Gastroesophageal sphincter (tissue), 4 donors: ENCODE results near the gene CDRT4. TPM values are rescaled to one million over a fixed set of nuclear protein-coding genes. Genes with fewer than 3 reads are reported as not detected.

Experiments
- ATAC-seq: fragments of 150-250 bp; one replicate; pipeline ENCODE4 v1.9.1; 2016; ENCODE audit warnings: mild to moderate bottlenecking, moderate library complexity
- H3K27ac ChIP-seq, 4 donors: fragments of 200-600 bp; sonication (generic) in 3 of 4; 1 replicate in 3 of 4; 2 replicates in 1 of 4; pipeline ENCODE4 v1.5.1; 2016 to 2019
- H3K27me3 ChIP-seq: fragments of 200-600 bp; sonication (generic); one replicate; pipeline ENCODE4 v1.5.1; 2019
- H3K36me3 ChIP-seq, 2 donors: fragments of 200-600 bp; sonication (generic); one replicate each; pipeline ENCODE4 v1.5.1; 2019; ENCODE audit warnings: control low read depth in 1 of 2
- H3K4me1 ChIP-seq, 3 donors: fragments of 200-600 bp; sonication (generic); 1 replicate in 2 of 3; 2 replicates in 1 of 3; pipeline ENCODE4 v1.5.1; 2016 to 2019; ENCODE audit warnings: control low read depth in 2 of 3
- H3K4me3 ChIP-seq, 2 donors: fragments of 200-600 bp; sonication (generic); one replicate each; pipeline ENCODE4 v1.5.1; 2019; ENCODE audit warnings: mild to moderate bottlenecking in 1 of 2, moderate library complexity in 1 of 2
- H3K9me3 ChIP-seq, 3 donors: fragments of 200-600 bp; sonication (generic); one replicate each; pipeline ENCODE4 v1.5.1; 2017 to 2019; ENCODE audit warnings: control low read depth in 2 of 3
- CTCF ChIP-seq, 4 experiments: fragments of 200-600 bp in 2 of 4; fragments of 450-650 bp in 2 of 4; sonication (generic) in 1 of 4; IDR thresholded peaks; one replicate each; pipeline ENCODE4 v1.5.1; 2017 to 2019; ENCODE audit warnings: antibody characterized with exemption in 4 of 4, mild to moderate bottlenecking in 2 of 4, moderate library complexity in 2 of 4
- EP300 ChIP-seq: sonication (generic); formaldehyde crosslinking; IDR thresholded peaks from one replicate; pipeline ENCODE4 v1.6.1; 2017; ENCODE audit warnings: antibody characterized with exemption, mild to moderate bottlenecking
- POLR2A ChIP-seq, 2 donors: fragments of 450-650 bp; IDR thresholded peaks; one replicate each; pipeline ENCODE4 v1.6.1; 2017; ENCODE audit warnings: antibody characterized with exemption in 2 of 2, mild to moderate bottlenecking in 2 of 2, moderate library complexity in 1 of 2
- POLR2AphosphoS5 ChIP-seq: sonication (generic); formaldehyde crosslinking; IDR thresholded peaks from one replicate; pipeline ENCODE4 v1.6.1; 2017; ENCODE audit warnings: antibody characterized with exemption
- WGBS, 2 donors: methylation state at CpG; one replicate each; pipeline ENCODE4 v1.1.5; 2018; ENCODE audit warnings: low coverage in 1 of 2; 5-methylcytosine and 5-hydroxymethylcytosine counted together
- total RNA-seq, 4 donors: library from RNA; depleted of rRNA; stranded (reverse); fragments of >200 nt; gene quantifications; one replicate each; pipeline ENCODE4 v1.1.0, GENCODE V29; 2016

CDRT4 gene
- total RNA-seq, 4 donors from 2014 or later: 5.4 to 5.9 (median 5.5) TPM

- TF ChIP-seq EP300 (no peak), CTCF (IDR thresholded peaks at IDR 0.05) (no peak), POLR2AphosphoS5 (no peak), POLR2A (IDR thresholded peaks at IDR 0.05) (no peak)
- 73 to 93% methylated on average over 5 to 6 of the region's 9 CpGs for WGBS, 2 donors
- no peak overlapping the region for H3K4me3 ChIP-seq
- no peaks in the 10 kb centered on the region for H3K27me3 ChIP-seq
- peaks cover 0 to 47% (median 6%) of the 10 kb centered on the region in 3 donors for H3K4me1 ChIP-seq
- H3K9me3 ChIP-seq: no peaks in the 10 kb centered on the region
- ATAC-seq: no peak
- H3K36me3 ChIP-seq: no peaks in the 10 kb centered on the region
- H3K27ac ChIP-seq: peak overlapping the region in 3 of 4 donors; percentile 80 to 82 (median 81)
Measured at GRCh38 chr17:15413101-15413771, 54.2 kb downstream of the CDRT4 start.

- Histone ChIP-seq H3K36me3 (no peaks in the 10 kb centered on the region), H3K4me3 (no peak overlapping the region), H3K27me3 (no peaks in the 10 kb centered on the region), H3K4me1 (peaks cover 0 to 47% (median 6%) of the 10 kb centered on the region in 3 donors), H3K27ac (peak overlapping the region in 3 of 4 donors; percentile 80 to 82 (median 81)), H3K9me3 (no peaks in the 10 kb centered on the region)
- no peak for ATAC-seq
- WGBS, 2 donors: 100% methylated on average over 1 of the region's 7 CpGs
- TF ChIP-seq CTCF (IDR thresholded peaks at IDR 0.05) (no peak), POLR2AphosphoS5 (no peak), POLR2A (IDR thresholded peaks at IDR 0.05) (no peak), EP300 (no peak)
Measured at GRCh38 chr17:15412606-15413005, 54.8 kb downstream of the CDRT4 start.

- Histone ChIP-seq H3K4me3 (no peak overlapping the region), H3K4me1 (peaks cover 0 to 47% (median 6%) of the 10 kb centered on the region in 3 donors)
- ATAC-seq: peak; percentile 83
Measured at GRCh38 chr17:15411384-15412198, 55.8 kb downstream of the CDRT4 start.

GRCh38 chr17:15409721-15410250 lies 57.6 kb downstream of the CDRT4 start:
- no peaks in the 10 kb centered on the region for H3K36me3 ChIP-seq
- no peaks in the 10 kb centered on the region for H3K27me3 ChIP-seq
- H3K27ac ChIP-seq: peak overlapping the region; percentile 65 to 88 (median 80)
- 4 to 29% methylated on average over 3 to 13 of the region's 14 CpGs for WGBS, 2 donors
- ATAC-seq: peak; percentile 80
- TF ChIP-seq CTCF (IDR thresholded peaks at IDR 0.05): no peak
- peak; percentile 42 to 53 for TF ChIP-seq POLR2A (IDR thresholded peaks at IDR 0.05)
- TF ChIP-seq EP300: no peak
- peak; percentile 98 for TF ChIP-seq POLR2AphosphoS5
- H3K9me3 ChIP-seq: no peaks in the 10 kb centered on the region
- H3K4me1 ChIP-seq: peaks cover 0 to 49% (median 6%) of the 10 kb centered on the region in 3 donors
- peak overlapping the region; percentile 11 to 38 for H3K4me3 ChIP-seq

More at GRCh38 chr17:15411384-15412198, 55.8 kb downstream of the CDRT4 start:
- no peaks in the 10 kb centered on the region for H3K36me3 ChIP-seq
- H3K27me3 ChIP-seq: no peaks in the 10 kb centered on the region
- no peaks in the 10 kb centered on the region for H3K9me3 ChIP-seq
- H3K27ac ChIP-seq: peak overlapping the region in 3 of 4 donors; percentile 80 to 82 (median 81)
- 42 to 61% methylated on average over 6 to 7 of the region's 7 CpGs for WGBS, 2 donors
- TF ChIP-seq POLR2AphosphoS5 (peak; percentile 23), CTCF (IDR thresholded peaks at IDR 0.05) (no peak)
